ENCODE results near the gene TLR6. TPM values are rescaled to one million over a fixed set of nuclear protein-coding genes. Genes with fewer than 3 reads are reported as not detected.
"Not testable (repeated sequence)": the region's sequence is repeated elsewhere in the genome, so short reads cannot be mapped to it uniquely, and the experiment has no call there.

TLR6 gene
- total RNA-seq, 4 donors from 2014 or later: 1.5 to 14.9 (median 2.3) TPM

DNA sequence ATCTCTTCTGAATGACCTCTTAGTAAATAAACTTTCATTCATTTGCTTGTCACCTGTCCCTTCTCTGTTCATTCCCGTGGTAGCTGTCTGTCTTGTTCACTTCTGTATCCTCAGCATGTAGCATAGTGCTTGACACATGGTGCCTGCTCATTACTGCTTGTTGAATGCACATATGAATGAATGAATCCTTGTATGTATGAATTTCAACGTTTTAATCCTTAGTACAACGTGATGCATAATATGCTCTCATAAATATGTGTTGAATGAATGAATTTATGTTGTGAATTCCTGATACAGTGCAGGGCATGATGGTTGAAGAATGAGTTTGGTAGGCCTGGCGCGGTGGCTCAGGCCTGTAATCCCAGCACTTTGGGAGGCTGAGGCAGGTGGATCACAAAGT is 76.8 kb downstream of the TLR6 start:
- Histone ChIP-seq H3K36me3 (no peaks in the 10 kb centered on the region), H3K27me3 (no peaks in the 10 kb centered on the region), H3K4me3 (no peak overlapping the region), H3K27ac (peak overlapping the region in 1 of 4 donors; percentile 72), H3K9me3 (no peaks in the 10 kb centered on the region), H3K4me1 (no peaks in the 10 kb centered on the region)
- no peak for DNase-seq
- TF ChIP-seq, protein P1, sequence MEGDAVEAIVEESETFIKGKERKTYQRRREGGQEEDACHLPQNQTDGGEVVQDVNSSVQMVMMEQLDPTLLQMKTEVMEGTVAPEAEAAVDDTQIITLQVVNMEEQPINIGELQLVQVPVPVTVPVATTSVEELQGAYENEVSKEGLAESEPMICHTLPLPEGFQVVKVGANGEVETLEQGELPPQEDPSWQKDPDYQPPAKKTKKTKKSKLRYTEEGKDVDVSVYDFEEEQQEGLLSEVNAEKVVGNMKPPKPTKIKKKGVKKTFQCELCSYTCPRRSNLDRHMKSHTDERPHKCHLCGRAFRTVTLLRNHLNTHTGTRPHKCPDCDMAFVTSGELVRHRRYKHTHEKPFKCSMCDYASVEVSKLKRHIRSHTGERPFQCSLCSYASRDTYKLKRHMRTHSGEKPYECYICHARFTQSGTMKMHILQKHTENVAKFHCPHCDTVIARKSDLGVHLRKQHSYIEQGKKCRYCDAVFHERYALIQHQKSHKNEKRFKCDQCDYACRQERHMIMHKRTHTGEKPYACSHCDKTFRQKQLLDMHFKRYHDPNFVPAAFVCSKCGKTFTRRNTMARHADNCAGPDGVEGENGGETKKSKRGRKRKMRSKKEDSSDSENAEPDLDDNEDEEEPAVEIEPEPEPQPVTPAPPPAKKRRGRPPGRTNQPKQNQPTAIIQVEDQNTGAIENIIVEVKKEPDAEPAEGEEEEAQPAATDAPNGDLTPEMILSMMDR (IDR thresholded peaks at IDR 0.05): no peak
- TF ChIP-seq POLR2A (IDR thresholded peaks at IDR 0.05): no peak

DNA sequence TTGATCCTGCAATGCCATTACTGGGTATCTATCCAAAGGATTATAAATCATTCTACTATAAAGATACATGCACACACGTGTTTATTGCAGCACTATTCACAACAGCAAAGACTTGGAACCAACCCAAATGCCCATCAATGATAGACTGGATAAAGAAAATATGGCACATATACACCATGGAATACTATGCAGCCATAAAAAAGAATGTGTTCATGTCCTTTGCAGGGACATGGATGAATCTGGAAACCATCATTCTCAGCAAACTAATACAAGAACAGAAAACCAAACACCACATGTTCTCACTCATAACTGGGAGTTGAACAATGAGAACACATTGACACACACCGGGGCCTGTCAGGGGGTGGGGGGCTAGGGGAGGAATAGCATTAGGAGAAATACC is 78.7 kb downstream of the TLR6 start:
- H3K27me3 ChIP-seq, H3K4me1 ChIP-seq, H3K36me3 ChIP-seq, H3K4me3 ChIP-seq, H3K9me3 ChIP-seq, DNase-seq, H3K27ac ChIP-seq: not testable (repeated sequence)

DNA sequence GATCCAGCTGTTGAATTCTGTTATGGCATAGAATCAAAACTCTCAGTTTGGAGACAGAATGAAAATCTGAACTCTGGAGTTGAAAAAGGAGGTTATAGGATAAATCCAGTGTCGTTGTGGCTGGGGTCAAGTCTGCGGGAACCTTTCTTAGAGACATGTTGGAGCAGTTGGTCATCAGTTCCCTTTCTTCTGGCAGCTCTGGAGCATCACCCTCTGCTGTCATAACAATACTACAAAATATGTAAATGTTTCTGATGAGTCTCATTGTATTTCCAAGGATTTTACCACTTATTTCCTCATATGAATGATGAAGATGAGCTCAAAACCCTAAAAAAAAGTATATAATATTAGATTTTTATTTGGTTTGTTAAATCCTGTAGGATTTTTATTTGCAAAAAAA is 81.3 kb downstream of the TLR6 start:
- Histone ChIP-seq H3K4me1 (no peaks in the 10 kb centered on the region), H3K9me3 (no peaks in the 10 kb centered on the region), H3K36me3 (no peaks in the 10 kb centered on the region), H3K27ac (no peak overlapping the region), H3K4me3 (no peak overlapping the region), H3K27me3 (no peaks in the 10 kb centered on the region)
- no peak for TF ChIP-seq POLR2A (IDR thresholded peaks at IDR 0.05)
- TF ChIP-seq, protein P1 (IDR thresholded peaks at IDR 0.05): no peak
- no peak for DNase-seq

DNA sequence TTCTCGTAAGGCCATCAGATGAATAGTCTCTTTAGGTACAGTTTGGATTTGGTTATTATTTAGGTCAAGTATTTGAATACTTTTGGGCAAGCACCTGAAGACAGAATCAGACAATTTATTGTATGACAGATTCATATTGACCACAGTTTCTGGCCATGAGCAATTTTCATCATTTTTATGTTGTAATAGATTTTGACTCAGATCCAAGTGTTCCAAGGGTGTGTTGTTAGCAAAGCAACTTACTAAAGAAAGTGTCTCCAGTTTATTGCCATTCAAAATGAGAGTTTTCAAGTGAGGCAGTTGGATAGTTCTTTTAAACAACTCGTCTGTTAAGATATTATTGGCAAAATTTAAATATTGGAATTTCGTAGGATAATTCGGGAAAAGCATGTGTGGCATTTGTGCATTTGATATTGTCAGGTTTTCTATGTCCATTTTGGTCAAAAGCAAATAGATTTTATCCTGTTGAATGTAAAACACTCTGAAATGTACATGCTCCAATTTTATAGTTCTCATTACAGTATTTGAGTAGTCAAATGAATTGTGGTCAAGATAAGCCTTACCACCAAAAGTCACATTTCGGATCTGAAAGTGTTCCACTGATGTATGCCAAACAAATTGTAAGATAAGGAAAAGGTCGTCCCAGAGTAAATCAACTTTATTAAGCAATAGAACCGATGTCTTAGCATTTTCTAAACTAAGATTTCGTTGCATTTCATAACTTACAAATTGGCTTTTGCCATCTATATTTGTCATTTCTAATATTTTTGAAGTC is 82.2 kb downstream of the TLR6 start:
- H3K27ac ChIP-seq: no peak overlapping the region
- no peaks in the 10 kb centered on the region for H3K36me3 ChIP-seq
- H3K27me3 ChIP-seq: no peaks in the 10 kb centered on the region
- no peak for DNase-seq
- H3K4me3 ChIP-seq: no peak overlapping the region
- no peaks in the 10 kb centered on the region for H3K4me1 ChIP-seq
- TF ChIP-seq, protein P1 (IDR thresholded peaks at IDR 0.05): no peak
- H3K9me3 ChIP-seq: no peaks in the 10 kb centered on the region

Small RNA genes lying within 50 kb of the gene (small RNA-seq; reads per million reads assigned to genes)
- gene MIR574: 12.6 to 27.5 reads per million in 2 donors

Other genes with a start within 250 kb of the TLR6 start
- gene KLF3, start 192.6 kb downstream of the TLR6 start, total RNA-seq: 100 to 1,000 TPM in 2 of 4 donors, 10 to 100 TPM in 2; 36.3 to 128 (median 103) TPM
- gene TLR10, start 73.8 kb downstream of the TLR6 start, total RNA-seq: 10 to 100 TPM in 1 of 4 donors, 1 to 10 TPM in 1, not detected in 2; 2.0 to 37.1 TPM
- gene TLR1, start 52.0 kb downstream of the TLR6 start, total RNA-seq: 10 to 100 TPM in 2 of 4 donors, 1 to 10 TPM in 2; 2.3 to 33.8 (median 8.5) TPM
- 100 to 1,000 TPM in 1 of 4 donors, 10 to 100 TPM in 3; 52.2 to 106 (median 69.0) TPM for gene FAM114A1, start 11.0 kb upstream of the TLR6 start, total RNA-seq
- gene TMEM156, start 175.6 kb upstream of the TLR6 start, total RNA-seq: 10 to 100 TPM in 1 of 4 donors, under 1 TPM in 2, not detected in 1; 0.70 to 14.9 (median 0.94) TPM
- gene KLHL5, start 205.4 kb upstream of the TLR6 start, total RNA-seq: 10 to 100 TPM in 3 of 4 donors, 1 to 10 TPM in 1; 7.2 to 41.3 (median 12.1) TPM